Neural cell (in vitro differentiated cells): ENCODE measurements around the gene GABBR2. TPM values are rescaled to one million over a fixed set of nuclear protein-coding genes. Genes with fewer than 3 reads are reported as not detected.

Source experiments
- H2AFZ ChIP-seq: fragments of 200-600, 300-800 bp; sonication (generic), shearing (Covaris generic); 2 replicates; pipeline ENCODE4 v1.6.0; 2014; ENCODE audit warnings: low read depth, mild to moderate bottlenecking, antibody characterized with exemption, low read length, moderate library complexity
- H3F3A ChIP-seq: fragments of 200-600 bp; shearing (Covaris generic); 2 replicates; pipeline ENCODE4 v1.6.1; 2016; ENCODE audit warnings: mild to moderate bottlenecking, moderate library complexity, mixed read lengths, antibody characterized with exemption, low read length; ENCODE audit not compliant: insufficient read depth, poor library complexity, severe bottlenecking
- H3K27ac ChIP-seq: fragments of 200-600, 300-800 bp; sonication (generic), shearing (Covaris generic); 2 replicates; pipeline ENCODE4 v1.5.1; 2014; ENCODE audit warnings: mild to moderate bottlenecking, low read length, moderate library complexity
- H3K27me3 ChIP-seq: fragments of 300-800, 200-600 bp; sonication (generic), shearing (Covaris generic); 2 replicates; pipeline ENCODE4 v1.6.0; 2014; ENCODE audit warnings: mild to moderate bottlenecking, low read depth, low read length, moderate library complexity; ENCODE audit not compliant: insufficient read depth
- H3K36me3 ChIP-seq: fragments of 300-800, 200-600 bp; sonication (generic), shearing (Covaris generic); 2 replicates; pipeline ENCODE4 v1.5.1; 2014; ENCODE audit warnings: mild to moderate bottlenecking, antibody characterized with exemption, low read length, moderate library complexity; ENCODE audit not compliant: insufficient read depth
- H3K4me2 ChIP-seq: fragments of 300-800, 200-600 bp; sonication (generic), shearing (Covaris generic); 2 replicates; pipeline ENCODE4 v1.6.0; 2014; ENCODE audit warnings: mild to moderate bottlenecking, low read length
- H3K4me3 ChIP-seq: fragments of 300-800, 200-600 bp; sonication (generic), shearing (Covaris generic); 2 replicates; pipeline ENCODE4 v1.5.1; 2014; ENCODE audit warnings: mild to moderate bottlenecking, low read length, moderate library complexity
- H3K79me2 ChIP-seq: fragments of 200-600 bp; shearing (Covaris generic); replicated peaks from 2 replicates; pipeline ENCODE4 v1.6.0; 2014; ENCODE audit warnings: mild to moderate bottlenecking, low read length, moderate library complexity; ENCODE audit not compliant: insufficient read depth
- H3K9ac ChIP-seq: fragments of 300-800, 200-600 bp; sonication (generic), shearing (Covaris generic); 2 replicates; pipeline ENCODE4 v1.6.1; 2016; ENCODE audit warnings: mild to moderate bottlenecking, low read length, mixed read lengths
- H3K9me2 ChIP-seq: fragments of 200-600 bp; shearing (Covaris generic); 2 replicates; pipeline ENCODE4 v1.6.1; 2016; ENCODE audit warnings: mild to moderate bottlenecking, low read length, mixed read lengths; ENCODE audit not compliant: insufficient read depth
- H3K9me3 ChIP-seq: fragments of 200-600, 300-800 bp; sonication (generic), shearing (Covaris generic); 2 replicates; pipeline ENCODE4 v1.6.1; 2016; ENCODE audit warnings: mild to moderate bottlenecking, mixed run types, low read length, moderate library complexity, mixed read lengths
- H4K20me1 ChIP-seq: fragments of 200-600 bp; shearing (Covaris generic); 2 replicates; pipeline ENCODE4 v1.6.1; 2016; ENCODE audit warnings: mild to moderate bottlenecking, mixed run types; ENCODE audit not compliant: insufficient read depth
- CTCF ChIP-seq: fragments of 450-650 bp; IDR thresholded peaks from 2 replicates; pipeline ENCODE4 v1.5.1; 2014; ENCODE audit warnings: antibody characterized with exemption, mild to moderate bottlenecking, moderate library complexity; ENCODE audit not compliant: poor library complexity, severe bottlenecking
- EP300 ChIP-seq: fragments of 450-650 bp; conservative IDR thresholded peaks from 2 replicates; pipeline ENCODE4 v1.6.1; 2014; ENCODE audit warnings: antibody characterized with exemption, mild to moderate bottlenecking, moderate library complexity; ENCODE audit not compliant: poor library complexity, severe bottlenecking
- EZH2 ChIP-seq: fragments of 200-600, 300-800 bp; shearing (Covaris generic), sonication (generic); IDR thresholded peaks from 2 replicates; pipeline ENCODE4 v1.6.1; 2014; ENCODE audit warnings: antibody characterized with exemption, low read length, borderline replicate concordance, mild to moderate bottlenecking; ENCODE audit not compliant: insufficient read depth, poor library complexity, severe bottlenecking
- MXI1 ChIP-seq: fragments of 450-650 bp; conservative IDR thresholded peaks from 2 replicates; pipeline ENCODE4 v1.6.1; 2014; ENCODE audit warnings: antibody characterized with exemption, mild to moderate bottlenecking; ENCODE audit not compliant: poor library complexity, severe bottlenecking
- POLR2AphosphoS5 ChIP-seq: IDR thresholded peaks from 2 replicates; pipeline ENCODE4 v1.6.1; 2012
- RAD21 ChIP-seq: fragments of 450-650 bp; conservative IDR thresholded peaks from 2 replicates; pipeline ENCODE4 v1.6.1; 2014; ENCODE audit warnings: antibody characterized with exemption, mild to moderate bottlenecking, moderate library complexity
- REST ChIP-seq: IDR thresholded peaks from 2 replicates; pipeline ENCODE4 v1.6.1; 2012; ENCODE audit warnings: borderline replicate concordance
- SMC3 ChIP-seq: fragments of 450-650 bp; conservative IDR thresholded peaks from 2 replicates; pipeline ENCODE4 v1.6.1; 2014; ENCODE audit warnings: antibody characterized with exemption, mild to moderate bottlenecking, moderate library complexity; ENCODE audit not compliant: poor library complexity
- TAF1 ChIP-seq: IDR thresholded peaks from 2 replicates; pipeline ENCODE4 v1.6.1; 2012; ENCODE audit warnings: low read depth
- polyA plus RNA-seq: library from polyadenylated mRNA; depleted of rRNA; stranded (reverse); fragments of >200 nt; gene quantifications from 2 replicates; pipeline ENCODE4 v1.2.3, GENCODE V29; 2014

Gene GABBR2
- polyA plus RNA-seq, 1 donor from 2014 or later, result 7.1 TPM

GRCh38 chr9:98536542-98537173, 172.1 kb downstream of the GABBR2 start:
- H3K9me2 ChIP-seq, result no peaks in the 10 kb centered on the region
- no peaks in the 10 kb centered on the region for H3K79me2 ChIP-seq
- no peaks in the 10 kb centered on the region for H3F3A ChIP-seq
- H3K9ac ChIP-seq, result no peak overlapping the region
- H3K27ac ChIP-seq, result no peak overlapping the region
- no peak overlapping the region for H3K4me3 ChIP-seq
- H4K20me1 ChIP-seq, result no peaks in the 10 kb centered on the region
- no peaks in the 10 kb centered on the region for H3K27me3 ChIP-seq
- no peaks in the 10 kb centered on the region for H3K36me3 ChIP-seq
- H3K9me3 ChIP-seq, result no peaks in the 10 kb centered on the region
- no peak overlapping the region for H2AFZ ChIP-seq
- no peak overlapping the region for H3K4me2 ChIP-seq
- TF ChIP-seq REST (no peak), MXI1 (no peak), POLR2AphosphoS5 (no peak), EZH2 (no peak), SMC3 (no peak), RAD21 (no peak), TAF1 (no peak), EP300 (no peak), CTCF (no peak)

GRCh38 chr9:98533866-98534265, 174.9 kb downstream of the GABBR2 start:
- Histone ChIP-seq H2AFZ (no peak overlapping the region), H3K9ac (no peak overlapping the region), H3K9me2 (no peaks in the 10 kb centered on the region), H3K9me3 (no peaks in the 10 kb centered on the region), H3K36me3 (no peaks in the 10 kb centered on the region), H3K4me2 (no peak overlapping the region), H3K79me2 (no peaks in the 10 kb centered on the region), H4K20me1 (no peaks in the 10 kb centered on the region), H3F3A (no peaks in the 10 kb centered on the region), H3K4me3 (no peak overlapping the region), H3K27ac (no peak overlapping the region), H3K27me3 (no peaks in the 10 kb centered on the region)
- no peak for TF ChIP-seq SMC3
- no peak for TF ChIP-seq EP300
- no peak for TF ChIP-seq MXI1
- TF ChIP-seq CTCF, result no peak
- no peak for TF ChIP-seq TAF1
- no peak for TF ChIP-seq EZH2
- TF ChIP-seq REST, result no peak
- TF ChIP-seq RAD21, result no peak
- no peak for TF ChIP-seq POLR2AphosphoS5
